K562 (cell line): ENCODE measurements around the gene AGAP1. TPM values are rescaled to one million over a fixed set of nuclear protein-coding genes. Genes with fewer than 3 reads are reported as not detected.
"Not testable (repeated sequence)": the region's sequence is repeated elsewhere in the genome, so short reads cannot be mapped to it uniquely, and the experiment has no call there.

ENCODE experiments used
- ATAC-seq: fragments of 200-7000 bp; cut with Tn5 transposase; 3 replicates; pipeline ENCODE4 v1.9.1; 2020; ENCODE audit warnings: moderate library complexity
- BruUV-seq: library from RNA; stranded (reverse); fragments of 400-500 nt; replicated peaks from 2 replicates; lab custom pipeline; 2021; lab: Mats Ljungman, UMichigan
- CTCF ChIA-PET: fragments of 300-600 bp; formaldehyde crosslinking; extraction: SDS; loops from one replicate; lab custom pipeline; 2021; ENCODE audit warnings: low intra/inter-chr PET ratio; lab: Yijun Ruan, JAX
- POLR2A ChIA-PET: fragments of 300-600, 350-650 bp; sonication (Branson Sonifier 250); formaldehyde crosslinking; extraction: SDS; loops from one replicate; lab custom pipeline; 2021; ENCODE audit warnings: antibody characterized with exemption, inconsistent platforms; lab: Yijun Ruan, JAX
- DNase-seq, 4 experiments: peaks; one replicate each; pipeline versions ENCODE4 v3.0.0 to v3.0.0-alpha.2; 2011 to 2018; ENCODE audit warnings: low spot score in 3 of 4, mixed read lengths in 3 of 4; ENCODE audit errors: extremely low read depth in 1 of 4
- FAIRE-seq: peaks from 2 replicates; lab custom pipeline; 2011; peaks lifted over from hg19 to GRCh38; lab: Jason Lieb, UNC
- H2AFZ ChIP-seq: 2 replicates; pipeline ENCODE4 v1.6.0; 2011; ENCODE audit warnings: low read depth, low read length, control low read depth, inconsistent platforms
- H3K27ac ChIP-seq: fragments of 200-600 bp; 3 replicates; pipeline ENCODE4 v1.8.0; 2011; ENCODE audit warnings: low read depth, mild to moderate bottlenecking, control low read depth, inconsistent platforms, low read length, moderate library complexity, mixed read lengths; ENCODE audit errors: extremely low read depth
- H3K27me3 ChIP-seq, 2 experiments: fragments of 300-600 bp in 1 of 2; 2 replicates in 1 of 2; 3 replicates in 1 of 2; pipeline versions ENCODE4 v1.6.0 to v1.8.0; 2011; ENCODE audit warnings: inconsistent platforms in 2 of 2, low read length in 2 of 2, mild to moderate bottlenecking in 1 of 2, mixed read lengths in 1 of 2, moderate library complexity in 1 of 2; ENCODE audit not compliant: control insufficient read depth in 2 of 2, insufficient read depth in 2 of 2
- H3K36me3 ChIP-seq: fragments of 300-600 bp; 3 replicates; pipeline ENCODE4 v1.8.0; 2011; ENCODE audit warnings: mild to moderate bottlenecking, low read length, inconsistent platforms; ENCODE audit not compliant: control insufficient read depth, insufficient read depth
- H3K4me1 ChIP-seq, 2 experiments: fragments of 200-600 bp in 1 of 2; replicated peaks in 1 of 2; 2 replicates in 1 of 2; 3 replicates in 1 of 2; pipeline versions ENCODE4 v1.5.1 to v1.8.0; 2011; ENCODE audit warnings: inconsistent platforms in 2 of 2, low read length in 2 of 2, mild to moderate bottlenecking in 1 of 2, mixed read lengths in 1 of 2, moderate library complexity in 1 of 2; ENCODE audit not compliant: control insufficient read depth in 2 of 2, insufficient read depth in 2 of 2
- H3K4me2 ChIP-seq: 2 replicates; pipeline ENCODE4 v1.6.1; 2011; ENCODE audit warnings: low read length, control low read depth, inconsistent platforms, mixed read lengths; ENCODE audit not compliant: insufficient read depth
- H3K4me3 ChIP-seq: fragments of 200-600 bp; sonication (generic), shearing (Covaris generic); 2 replicates; pipeline ENCODE4 v1.5.1; 2016; ENCODE audit warnings: control low read depth, inconsistent platforms
- H3K79me2 ChIP-seq: fragments of 200-600 bp; 3 replicates; pipeline ENCODE4 v1.8.0; 2011; ENCODE audit warnings: low read length, inconsistent platforms; ENCODE audit not compliant: control insufficient read depth, insufficient read depth
- H3K9ac ChIP-seq, 2 experiments: 2 replicates each; pipeline versions ENCODE4 v1.6.0 to v1.6.1; 2011; ENCODE audit warnings: low read depth in 2 of 2, low read length in 2 of 2, control low read depth in 1 of 2, inconsistent platforms in 1 of 2, mild to moderate bottlenecking in 1 of 2, mixed read lengths in 1 of 2; ENCODE audit not compliant: insufficient read depth in 1 of 2
- H3K9me1 ChIP-seq: one replicate; pipeline ENCODE4 v1.6.0; 2011; ENCODE audit warnings: inconsistent platforms, mild to moderate bottlenecking, low read length, moderate library complexity; ENCODE audit not compliant: control insufficient read depth, insufficient read depth
- H3K9me3 ChIP-seq: replicated peaks from 2 replicates; pipeline ENCODE4 v1.5.1; 2011; ENCODE audit warnings: low read depth, low read length, inconsistent platforms; ENCODE audit not compliant: control insufficient read depth, insufficient read depth
- H4K20me1 ChIP-seq: replicated peaks from 2 replicates; pipeline ENCODE4 v1.6.1; 2011; ENCODE audit warnings: low read length, inconsistent platforms, mixed read lengths; ENCODE audit not compliant: control insufficient read depth, insufficient read depth
- BRCA1 ChIP-seq, 2 experiments: fragments of 450-650 bp in 1 of 2; sonication (generic) in 1 of 2; formaldehyde crosslinking in 1 of 2; IDR thresholded peaks; 2 replicates each; pipeline versions ENCODE4 v1.5.0 to v1.6.1; 2017 to 2020; ENCODE audit warnings: mild to moderate bottlenecking in 1 of 2, missing genetic modification reagents in 1 of 2
- KLF1 ChIP-seq: fragments of 450-650 bp; IDR thresholded peaks from 2 replicates; pipeline ENCODE4 v1.6.1; 2016; ENCODE audit warnings: missing genetic modification characterization, missing compliant biosample characterization
- NONO ChIP-seq, 2 experiments: fragments of 200-400 bp in 1 of 2; fragments of 450-650 bp in 1 of 2; formaldehyde crosslinking in 1 of 2; IDR thresholded peaks; 2 replicates each; pipeline ENCODE4 v1.6.1; 2017; ENCODE audit warnings: low read depth in 2 of 2, mild to moderate bottlenecking in 2 of 2, moderate library complexity in 2 of 2, low read length in 1 of 2
- RAD21 ChIP-seq, 2 experiments: fragments of 250-450 bp in 1 of 2; fragments of 450-650 bp in 1 of 2; sonication (Bioruptor Pico) in 1 of 2; formaldehyde crosslinking in 1 of 2; IDR thresholded peaks in 1 of 2; conservative IDR thresholded peaks in 1 of 2; 2 replicates each; pipeline versions ENCODE4 v1.4.0 to v1.8.0; 2020 to 2022; ENCODE audit warnings: mild to moderate bottlenecking in 2 of 2, moderate library complexity in 1 of 2
- SMAD4 ChIP-seq: fragments of 250-450 bp; sonication (Bioruptor Pico); conservative IDR thresholded peaks from 2 replicates; pipeline ENCODE4 v1.8.0; 2021; ENCODE audit warnings: inconsistent platforms, mild to moderate bottlenecking, moderate library complexity
- SMARCE1 ChIP-seq: fragments of 450-650 bp; IDR thresholded peaks from 2 replicates; pipeline ENCODE4 v1.7.1; 2016; ENCODE audit warnings: mild to moderate bottlenecking
- TRIM24 ChIP-seq, 2 experiments: fragments of 450-650 bp; IDR thresholded peaks; 2 replicates each; pipeline ENCODE4 v1.6.1; 2016
- ZNF124 ChIP-seq: sonication (generic); formaldehyde crosslinking; IDR thresholded peaks from 2 replicates; pipeline ENCODE4 v1.8.1; 2022; ENCODE audit warnings: missing genetic modification reagents
- WGBS: fragments of 100-300 bp; shearing (Covaris generic); methylation state at CpG from one replicate; pipeline ENCODE4 v1.1.6; 2016; ENCODE audit warnings: low coverage, mixed read lengths; ENCODE audit not compliant: insufficient coverage; ENCODE audit errors: missing lambda C conversion rate; 5-methylcytosine and 5-hydroxymethylcytosine counted together
- in situ Hi-C: fragments of 300-500 bp; cut with MboI; formaldehyde crosslinking; loops from 4 replicates; pipeline ENCODE4 v1.15.0; 2018; ENCODE audit warnings: inconsistent platforms, mixed read lengths
- intact Hi-C: fragments of 100-400 bp; cut with micrococcal nuclease; formaldehyde crosslinking; loops from 2 replicates; pipeline ENCODE4 v1.14.2; 2022
- polyA plus RNA-seq, 8 experiments: library from polyadenylated mRNA; depleted of rRNA in 4 of 8; stranded (reverse) in 5 of 8; unstranded in 3 of 8; fragments of >200 nt; fragmentation: Nextera tagmentation in 2 of 8; fragmentation: Illumina TruSeq in 1 of 8; extraction: Ambion mirVana in 2 of 8; extraction: Trizol in 1 of 8; gene quantifications; 2 replicates each; pipeline versions ENCODE4 v1.2.1 to v1.2.3, GENCODE V29; 2011 to 2014; ENCODE audit warnings: inconsistent platforms in 1 of 8, missing spikeins in 1 of 8
- total RNA-seq, 7 experiments: library from RNA; depleted of rRNA in 6 of 7; stranded (reverse); fragments of >200 nt in 6 of 7; fragmentation: Illumina TruSeq in 2 of 7; extraction: Trizol in 2 of 7; gene quantifications; 2 replicates each; pipeline versions ENCODE4 v1.2.1 to v1.2.3, GENCODE V29; 2011 to 2021; ENCODE audit warnings: low replicate concordance in 1 of 7
- TF ChIP-seq, protein P1 (sequence below): sonication (generic); formaldehyde crosslinking; IDR thresholded peaks from 2 replicates; pipeline ENCODE4 v1.9.0; 2022; ENCODE audit warnings: mild to moderate bottlenecking, missing genetic modification reagents
- TF ChIP-seq, protein P2 (sequence below): sonication (generic); formaldehyde crosslinking; IDR thresholded peaks from 2 replicates; pipeline ENCODE4 v1.8.0; 2022; ENCODE audit warnings: mild to moderate bottlenecking, missing genetic modification reagents
- TF ChIP-seq, protein P3 (sequence below), 2 experiments: fragments of 450-650 bp; IDR thresholded peaks; 2 replicates each; pipeline ENCODE4 v1.6.1; 2016
- TF ChIP-seq, protein P4 (sequence below): fragments of 250-450 bp; sonication (Bioruptor Pico); IDR thresholded peaks from 2 replicates; pipeline ENCODE4 v1.8.0; 2021; ENCODE audit warnings: moderate library complexity, mild to moderate bottlenecking, inconsistent platforms

Gene AGAP1
- total and polyA plus RNA-seq, 9 of the 15 experiments (the other 6 are each of a cell fraction or from before 2014, with no cell fraction given): 1.3 to 24.0 (median 10.6) TPM

- H3K27ac ChIP-seq: not testable (repeated sequence)
Measured at GRCh38 chr2:236090826-236091225, 597.0 kb downstream of the AGAP1 start.

DNA sequence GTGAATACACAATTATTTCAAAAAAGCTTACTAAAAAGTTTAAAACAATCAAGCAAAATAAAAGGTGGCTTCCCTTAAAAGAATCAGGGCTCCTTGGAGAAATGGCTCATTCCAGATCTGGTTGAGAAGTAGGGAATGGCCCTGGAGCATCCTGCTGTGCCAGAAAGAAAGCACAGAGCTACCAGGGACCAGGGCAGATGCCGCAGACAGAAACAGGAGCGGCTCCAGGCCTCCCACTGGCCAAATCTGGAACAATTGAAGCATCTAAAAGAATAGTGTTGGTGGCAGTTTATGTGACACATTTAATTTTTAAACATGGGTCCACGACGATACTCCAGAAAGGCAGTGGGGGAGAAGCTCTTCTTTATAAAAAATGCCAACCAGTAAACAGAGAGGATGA lies 598.9 kb downstream of the AGAP1 start:
- WGBS: 75% methylated on average over 4 of the region's 4 CpGs
- ChIA-PET CTCF (no interaction called here), POLR2A (no interaction called here)
- H3K4me1 ChIP-seq: no peaks in the 10 kb centered on the region
- no peaks in the 10 kb centered on the region for H3K27me3 ChIP-seq
- no peaks in the 10 kb centered on the region for H4K20me1 ChIP-seq
- in situ Hi-C loops (no loop called here), intact Hi-C loops (no loop called here)
- H3K9me3 ChIP-seq: no peaks in the 10 kb centered on the region
- no peaks in the 10 kb centered on the region for H3K79me2 ChIP-seq
- H2AFZ ChIP-seq: no peak overlapping the region
- no peak for ATAC-seq
- DNase-seq: no peak
- H3K9me1 ChIP-seq: no peaks in the 10 kb centered on the region
- no peaks in the 10 kb centered on the region for H3K36me3 ChIP-seq
- no TSS peak for BruUV-seq
- no peak overlapping the region for H3K27ac ChIP-seq
- no peak overlapping the region for H3K4me2 ChIP-seq
- H3K9ac ChIP-seq: no peak overlapping the region
- H3K4me3 ChIP-seq: no peak overlapping the region
- TF ChIP-seq KLF1 (no peak), NONO (IDR thresholded peaks at IDR 0.05; ENCODE audit: low read depth in 2 of 2, low read length in 1 of 2) (no peak), RAD21 (CRISPR knock-in tag; conservative IDR thresholded peaks at IDR 0.05 in 1 of 2, IDR thresholded peaks at IDR 0.05 in 1 of 2) (no peak), BRCA1 (IDR thresholded peaks at IDR 0.05) (no peak), BRCA1 (CRISPR knock-in tag; IDR thresholded peaks at IDR 0.05) (no peak), ZNF124 (no peak), SMARCE1 (no peak), TRIM24 (IDR thresholded peaks at IDR 0.05) (no peak), SMAD4 (no peak)
- TF ChIP-seq, protein P1, sequence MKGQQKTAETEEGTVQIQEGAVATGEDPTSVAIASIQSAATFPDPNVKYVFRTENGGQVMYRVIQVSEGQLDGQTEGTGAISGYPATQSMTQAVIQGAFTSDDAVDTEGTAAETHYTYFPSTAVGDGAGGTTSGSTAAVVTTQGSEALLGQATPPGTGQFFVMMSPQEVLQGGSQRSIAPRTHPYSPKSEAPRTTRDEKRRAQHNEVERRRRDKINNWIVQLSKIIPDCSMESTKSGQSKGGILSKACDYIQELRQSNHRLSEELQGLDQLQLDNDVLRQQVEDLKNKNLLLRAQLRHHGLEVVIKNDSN (CRISPR knock-in tag): no peak
- TF ChIP-seq, protein P2, sequence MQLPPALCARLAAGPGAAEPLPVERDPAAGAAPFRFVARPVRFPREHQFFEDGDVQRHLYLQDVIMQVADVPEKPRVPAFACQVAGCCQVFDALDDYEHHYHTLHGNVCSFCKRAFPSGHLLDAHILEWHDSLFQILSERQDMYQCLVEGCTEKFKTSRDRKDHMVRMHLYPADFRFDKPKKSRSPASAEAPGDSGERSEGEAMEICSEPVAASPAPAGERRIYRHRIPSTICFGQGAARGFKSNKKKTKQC (CRISPR knock-in tag): no peak
- TF ChIP-seq, protein P3, sequence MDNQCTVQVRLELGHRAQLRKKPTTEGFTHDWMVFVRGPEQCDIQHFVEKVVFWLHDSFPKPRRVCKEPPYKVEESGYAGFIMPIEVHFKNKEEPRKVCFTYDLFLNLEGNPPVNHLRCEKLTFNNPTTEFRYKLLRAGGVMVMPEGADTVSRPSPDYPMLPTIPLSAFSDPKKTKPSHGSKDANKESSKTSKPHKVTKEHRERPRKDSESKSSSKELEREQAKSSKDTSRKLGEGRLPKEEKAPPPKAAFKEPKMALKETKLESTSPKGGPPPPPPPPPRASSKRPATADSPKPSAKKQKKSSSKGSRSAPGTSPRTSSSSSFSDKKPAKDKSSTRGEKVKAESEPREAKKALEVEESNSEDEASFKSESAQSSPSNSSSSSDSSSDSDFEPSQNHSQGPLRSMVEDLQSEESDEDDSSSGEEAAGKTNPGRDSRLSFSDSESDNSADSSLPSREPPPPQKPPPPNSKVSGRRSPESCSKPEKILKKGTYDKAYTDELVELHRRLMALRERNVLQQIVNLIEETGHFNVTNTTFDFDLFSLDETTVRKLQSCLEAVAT (IDR thresholded peaks at IDR 0.05): no peak
- TF ChIP-seq, protein P4, sequence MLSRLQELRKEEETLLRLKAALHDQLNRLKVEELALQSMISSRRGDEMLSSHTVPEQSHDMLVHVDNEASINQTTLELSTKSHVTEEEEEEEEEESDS (CRISPR knock-in tag): no peak
- FAIRE-seq: no peak

More at GRCh38 chr2:236090826-236091225, 597.0 kb downstream of the AGAP1 start:
- ATAC-seq, CTCF ChIA-PET, H2AFZ ChIP-seq, intact Hi-C loops, BruUV-seq, H3K9me3 ChIP-seq, H3K9ac ChIP-seq, H3K4me3 ChIP-seq, H4K20me1 ChIP-seq, H3K79me2 ChIP-seq, H3K9me1 ChIP-seq, DNase-seq, in situ Hi-C loops, H3K36me3 ChIP-seq, FAIRE-seq, H3K4me2 ChIP-seq, H3K27me3 ChIP-seq, H3K4me1 ChIP-seq: not testable (repeated sequence)
- WGBS: 81% methylated on average over 15 of the region's 16 CpGs
- POLR2A ChIA-PET: interaction anchor here (0.7 kb wide), 1 partner anchor 707 kb away, joined by 3 read pairs; no protein-coding TSS in a partner anchor
